ENCODE data around the gene COL18A1. TPM values are rescaled to one million over a fixed set of nuclear protein-coding genes. Genes with fewer than 3 reads are reported as not detected.

Gene COL18A1
- total RNA-seq, 1 donor from 2014 or later: 150 TPM

GRCh38 chr21:45481977-45482898 is 77.3 kb downstream of the COL18A1 start:
- peaks cover 18% of the 10 kb centered on the region for H3K36me3 Mint-ChIP-seq
- H3K27me3 Mint-ChIP-seq: no peaks in the 10 kb centered on the region
- H3K9me3 Mint-ChIP-seq: no peaks in the 10 kb centered on the region
- peaks cover 8% of the 10 kb centered on the region for H3K4me1 Mint-ChIP-seq (ENCODE audit: unreplicated experiment)
- H3K4me3 Mint-ChIP-seq: no peak overlapping the region
- no peak for DNase-seq (ENCODE audit: extremely low spot score, unreplicated experiment)
- H3K27ac Mint-ChIP-seq: no peak overlapping the region
- TF ChIP-seq CTCF (conservative IDR thresholded peaks at IDR 0.05): no peak

GRCh38 chr21:45482899-45483821 is 78.2 kb downstream of the COL18A1 start:
- TF ChIP-seq CTCF (conservative IDR thresholded peaks at IDR 0.05): no peak
- Mint-ChIP-seq H3K4me3 (no peak overlapping the region), H3K27ac (no peak overlapping the region), H3K9me3 (no peaks in the 10 kb centered on the region), H3K27me3 (no peaks in the 10 kb centered on the region), H3K36me3 (peaks cover 16% of the 10 kb centered on the region), H3K4me1 (ENCODE audit: unreplicated experiment) (peaks cover 7% of the 10 kb centered on the region)
- DNase-seq (ENCODE audit: extremely low spot score, unreplicated experiment): no peak

GRCh38 chr21:45484318-45484717 is 79.4 kb downstream of the COL18A1 start:
- H3K27ac Mint-ChIP-seq: no peak overlapping the region
- H3K9me3 Mint-ChIP-seq: no peaks in the 10 kb centered on the region
- DNase-seq (ENCODE audit: extremely low spot score, unreplicated experiment): no peak
- no peak for TF ChIP-seq CTCF (conservative IDR thresholded peaks at IDR 0.05)
- H3K4me3 Mint-ChIP-seq: no peak overlapping the region
- H3K4me1 Mint-ChIP-seq (ENCODE audit: unreplicated experiment): peaks cover 6% of the 10 kb centered on the region
- peaks cover 10% of the 10 kb centered on the region for H3K36me3 Mint-ChIP-seq
- no peaks in the 10 kb centered on the region for H3K27me3 Mint-ChIP-seq

DNA sequence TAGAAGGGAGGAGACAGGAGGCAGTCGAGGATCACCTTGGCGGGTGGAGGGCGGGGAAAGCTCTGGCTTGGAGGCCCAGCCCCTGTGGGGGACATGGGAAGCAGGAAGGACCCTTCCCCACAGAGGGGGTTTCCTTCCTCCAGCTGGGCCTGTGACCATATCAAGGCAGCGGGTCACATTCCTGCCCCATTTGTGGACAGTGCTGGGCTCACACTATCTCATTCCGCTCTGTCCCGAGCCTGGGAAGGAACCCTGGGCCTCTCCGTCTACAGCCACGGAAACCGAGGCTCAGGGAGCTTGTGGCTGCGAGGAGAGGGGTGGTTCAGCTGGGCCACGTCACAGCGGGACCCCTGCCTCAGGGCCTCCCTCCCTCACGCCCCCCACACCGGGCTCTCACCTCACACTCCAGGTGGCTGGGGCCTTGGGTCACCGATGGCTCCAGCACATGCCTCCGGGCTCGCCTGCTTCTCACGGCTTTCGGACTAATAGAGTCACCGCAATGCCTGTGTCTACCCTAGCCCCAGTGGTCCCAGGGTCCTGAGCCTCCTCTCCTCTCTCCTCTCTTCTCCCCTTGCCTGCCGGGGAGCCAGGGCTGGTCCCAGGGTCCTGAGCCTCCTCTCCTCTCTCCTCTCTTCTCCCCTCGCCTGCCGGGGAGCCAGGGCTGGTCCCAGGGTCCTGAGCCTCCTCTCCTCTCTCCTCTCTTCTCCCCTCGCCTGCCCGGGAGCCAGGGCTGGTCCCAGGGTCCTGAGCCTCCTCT is 80.9 kb downstream of the COL18A1 start:
- Mint-ChIP-seq H3K27ac (no peak overlapping the region), H3K4me1 (ENCODE audit: unreplicated experiment) (peaks cover 6% of the 10 kb centered on the region), H3K27me3 (no peaks in the 10 kb centered on the region), H3K4me3 (no peak overlapping the region), H3K9me3 (no peaks in the 10 kb centered on the region), H3K36me3 (peaks cover 8% of the 10 kb centered on the region)
- TF ChIP-seq CTCF (conservative IDR thresholded peaks at IDR 0.05): no peak
- DNase-seq (ENCODE audit: extremely low spot score, unreplicated experiment): no peak
